GM10266 (cell line): ENCODE results near the gene CEBPE.

Source experiments
- DNase-seq: peaks from one replicate; pipeline ENCODE4 v3.0.0; 2012; ENCODE audit errors: extremely low spot score
- TF ChIP-seq, protein P1 (sequence below): IDR thresholded peaks from 2 replicates; pipeline ENCODE4 v1.5.1; 2012; ENCODE audit warnings: mild to moderate bottlenecking, low read depth; ENCODE audit not compliant: control insufficient read depth, insufficient read depth; ENCODE audit errors: missing control alignments

Gene CEBPE

GRCh38 chr14:23118506-23119362, at the start of gene CEBPE:
Gene CEBPE (minus strand): TSS chr14:23119255. CDS start chr14:23119091, 164 bp downstream.
- DNase-seq, result no peak

GRCh38 chr14:23168246-23168645, 49.2 kb upstream of the CEBPE start:
- TF ChIP-seq, protein P1, sequence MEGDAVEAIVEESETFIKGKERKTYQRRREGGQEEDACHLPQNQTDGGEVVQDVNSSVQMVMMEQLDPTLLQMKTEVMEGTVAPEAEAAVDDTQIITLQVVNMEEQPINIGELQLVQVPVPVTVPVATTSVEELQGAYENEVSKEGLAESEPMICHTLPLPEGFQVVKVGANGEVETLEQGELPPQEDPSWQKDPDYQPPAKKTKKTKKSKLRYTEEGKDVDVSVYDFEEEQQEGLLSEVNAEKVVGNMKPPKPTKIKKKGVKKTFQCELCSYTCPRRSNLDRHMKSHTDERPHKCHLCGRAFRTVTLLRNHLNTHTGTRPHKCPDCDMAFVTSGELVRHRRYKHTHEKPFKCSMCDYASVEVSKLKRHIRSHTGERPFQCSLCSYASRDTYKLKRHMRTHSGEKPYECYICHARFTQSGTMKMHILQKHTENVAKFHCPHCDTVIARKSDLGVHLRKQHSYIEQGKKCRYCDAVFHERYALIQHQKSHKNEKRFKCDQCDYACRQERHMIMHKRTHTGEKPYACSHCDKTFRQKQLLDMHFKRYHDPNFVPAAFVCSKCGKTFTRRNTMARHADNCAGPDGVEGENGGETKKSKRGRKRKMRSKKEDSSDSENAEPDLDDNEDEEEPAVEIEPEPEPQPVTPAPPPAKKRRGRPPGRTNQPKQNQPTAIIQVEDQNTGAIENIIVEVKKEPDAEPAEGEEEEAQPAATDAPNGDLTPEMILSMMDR, result no peak
- DNase-seq, result no peak

More at GRCh38 chr14:23118506-23119362, at the start of gene CEBPE:
- TF ChIP-seq, protein P1, result no peak

- DNase-seq, result no peak
These were observed 48.2 kb upstream of the CEBPE start for GRCh38 chr14:23167116-23167847.

DNA sequence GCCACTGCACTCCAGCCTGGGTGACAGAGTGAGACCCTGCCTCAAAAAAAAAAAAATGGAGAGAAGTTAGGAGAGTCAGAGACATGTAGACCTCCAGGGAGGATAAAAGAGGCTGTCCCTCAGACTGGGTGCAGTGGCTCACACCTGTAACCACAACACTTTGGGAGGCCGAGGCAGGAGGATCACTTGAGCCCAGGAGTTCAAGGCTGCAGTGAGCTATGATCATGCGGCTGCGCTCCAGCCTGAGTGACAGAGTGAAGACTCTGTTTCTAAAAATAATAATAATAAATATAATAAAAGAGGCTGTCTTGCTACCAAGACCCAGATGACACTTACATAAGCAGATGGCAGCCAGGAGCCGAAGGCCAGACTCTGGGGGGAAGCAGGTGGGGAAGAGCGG, 45.9 kb upstream of the CEBPE start:
- TF ChIP-seq, protein P1, result no peak
- no peak for DNase-seq

More at GRCh38 chr14:23167116-23167847, 48.2 kb upstream of the CEBPE start:
- TF ChIP-seq, protein P1, result no peak

GRCh38 chr14:23164250-23164649, 45.2 kb upstream of the CEBPE start:
- TF ChIP-seq, protein P1, result no peak
- DNase-seq, result no peak

- TF ChIP-seq, protein P1, result no peak
- no peak for DNase-seq
These were observed 44.8 kb upstream of the CEBPE start for GRCh38 chr14:23163830-23164229.

GRCh38 chr14:23162800-23163199, 43.7 kb upstream of the CEBPE start:
- TF ChIP-seq, protein P1, result no peak
- DNase-seq, result no peak
